CD4-positive, alpha-beta T cell treated with Interleukin-21 for 1 hour (primary cell): Measurements from ENCODE around the gene MACROD2.

Experiments
- DNase-seq: peaks from one replicate; pipeline ENCODE4 v3.0.0-alpha.2; 2020

MACROD2 gene

DNA sequence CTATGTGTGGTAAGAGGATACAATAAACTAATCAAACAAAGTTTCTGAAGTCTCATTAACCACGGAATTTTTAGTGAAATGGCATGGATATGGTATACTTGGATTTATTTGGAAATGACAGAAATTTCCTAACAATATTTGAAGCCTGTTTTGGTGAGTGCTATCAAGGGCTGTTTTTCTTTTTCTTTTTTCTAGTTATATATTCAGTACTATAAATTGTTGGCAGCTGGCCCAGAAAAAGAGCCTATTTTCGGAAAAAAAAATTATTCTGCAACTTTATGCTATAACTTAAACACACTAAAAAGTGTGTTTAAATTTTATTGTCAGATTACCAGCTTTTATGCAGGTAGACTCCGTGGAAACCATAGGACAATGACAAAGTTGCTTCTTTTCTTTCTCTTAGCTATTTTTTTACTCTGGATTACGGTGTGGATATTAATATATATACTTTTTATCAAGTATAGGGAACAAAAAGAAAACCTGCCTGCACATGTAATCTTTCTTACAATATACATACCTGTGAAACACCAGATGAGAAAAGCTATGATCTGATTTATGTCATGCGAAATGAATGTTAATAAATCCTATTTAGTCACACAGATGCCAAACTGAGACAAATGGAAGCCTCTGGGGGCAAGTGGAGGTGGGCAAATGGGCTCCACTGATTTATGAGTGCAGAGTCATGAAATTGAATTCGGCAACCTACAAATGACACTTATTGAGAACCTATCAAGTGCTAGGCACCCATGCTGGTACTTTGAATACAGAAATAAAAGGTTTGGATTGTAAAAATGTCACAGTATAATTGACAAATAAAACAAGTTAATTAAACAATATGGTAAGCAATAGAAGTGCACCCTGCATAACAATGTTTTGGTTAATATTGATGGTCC lies 1261.6 kb downstream of the MACROD2 start:
- DNase-seq: no peak

DNA sequence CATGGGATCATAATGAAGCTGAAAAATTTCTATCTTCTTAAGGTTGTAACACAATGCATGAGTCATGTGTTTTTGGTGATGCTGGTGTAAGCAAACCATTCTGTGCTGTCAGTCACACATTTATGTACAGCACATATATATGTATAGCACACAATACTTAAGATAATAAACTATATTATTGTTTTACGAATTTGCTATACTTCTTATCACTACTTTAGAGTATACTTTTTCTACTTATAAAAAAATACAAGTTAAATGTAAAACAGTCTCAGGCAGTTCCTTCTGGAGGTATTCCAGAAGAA lies 1262.2 kb downstream of the MACROD2 start:
- DNase-seq: no peak

DNA sequence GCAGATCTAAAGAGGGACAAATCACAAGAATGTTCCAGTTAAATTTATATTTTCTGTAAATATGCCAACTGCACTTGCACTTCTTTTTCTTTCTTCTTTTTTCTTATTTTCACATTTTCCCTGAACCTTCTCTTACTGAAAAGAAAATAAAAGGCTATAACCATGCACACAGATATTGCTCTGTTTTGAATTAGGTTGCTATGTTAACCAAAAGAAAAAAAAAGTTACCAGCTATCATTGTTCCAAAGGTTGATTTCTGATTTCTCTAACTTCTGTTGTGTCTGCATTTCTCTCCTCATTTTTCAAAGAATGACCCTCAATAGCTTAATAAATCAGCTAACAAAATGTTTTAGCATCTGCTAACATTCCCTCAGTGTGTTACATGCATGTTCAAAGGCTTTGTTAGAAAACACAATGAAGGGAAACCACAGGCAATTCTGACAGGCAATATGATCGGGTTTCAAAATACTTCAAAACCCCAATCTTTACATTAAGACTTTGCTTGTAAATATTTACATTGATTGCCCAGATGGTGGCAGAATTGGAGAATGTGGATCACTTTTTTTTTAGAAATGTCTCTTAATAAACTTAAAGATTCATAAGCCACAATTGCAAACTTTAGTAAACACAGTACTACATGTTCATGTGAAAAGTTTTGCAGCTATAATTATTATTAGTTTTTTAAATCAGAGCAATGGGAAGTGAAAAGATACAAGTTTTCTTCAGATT lies 1270.4 kb downstream of the MACROD2 start:
- no peak for DNase-seq

DNA sequence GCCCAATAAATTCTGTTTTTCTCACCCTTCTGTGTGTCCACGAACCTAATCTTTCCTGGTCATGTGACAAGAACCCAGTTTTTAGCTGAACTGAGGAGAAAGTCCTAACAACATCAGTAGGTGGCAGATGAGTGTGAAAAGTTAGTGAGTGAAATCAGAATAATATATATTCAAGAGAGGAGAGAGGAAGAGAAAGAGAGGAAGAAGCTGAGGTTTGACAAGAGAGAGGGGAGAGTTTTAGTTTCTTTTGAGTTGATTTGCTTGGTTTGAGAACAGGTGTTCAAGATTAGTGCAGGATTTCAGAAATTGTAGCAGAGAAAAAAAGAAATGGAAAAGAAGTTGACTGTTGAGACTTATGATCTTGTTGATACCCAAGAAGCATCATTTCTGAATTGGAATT lies 1272.6 kb downstream of the MACROD2 start:
- no peak for DNase-seq

DNA sequence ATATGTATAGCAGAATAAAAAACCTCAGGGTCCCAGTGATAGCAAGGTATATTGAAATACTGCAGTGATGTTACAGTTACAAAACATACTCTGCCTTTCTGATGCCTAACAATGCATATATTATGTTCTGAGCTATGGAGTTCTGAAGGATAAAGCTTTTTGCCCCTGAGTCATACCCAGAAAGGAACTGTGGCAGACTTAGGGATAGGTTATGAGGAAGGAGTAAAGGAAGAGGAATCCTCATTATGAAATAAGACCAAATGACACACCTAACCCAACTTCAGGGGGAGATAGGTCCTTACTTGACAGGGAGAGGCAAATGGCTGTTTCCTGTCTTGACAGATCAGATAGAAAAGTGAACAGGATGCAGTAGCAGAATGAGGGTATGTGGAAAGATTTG lies 1282.7 kb downstream of the MACROD2 start:
- DNase-seq: no peak

DNA sequence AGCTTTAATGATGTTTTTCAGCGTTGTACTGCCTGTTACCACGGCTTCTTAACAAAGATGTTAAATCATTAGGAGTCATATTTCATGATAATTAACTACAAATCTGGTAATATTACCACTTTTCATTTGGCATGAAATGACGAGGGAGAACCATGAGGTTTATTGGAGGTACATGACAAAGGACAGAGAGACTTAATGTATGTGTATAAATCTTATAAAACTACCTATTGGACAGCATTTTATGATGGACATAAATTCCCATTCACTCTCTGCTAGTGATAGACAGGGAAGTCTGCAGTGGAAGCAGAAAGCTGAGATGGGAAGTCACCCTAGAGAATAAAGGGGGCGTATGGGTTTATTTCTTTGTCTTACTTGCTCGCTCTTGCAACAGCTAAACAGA lies 1292.0 kb downstream of the MACROD2 start:
- DNase-seq: no peak

DNA sequence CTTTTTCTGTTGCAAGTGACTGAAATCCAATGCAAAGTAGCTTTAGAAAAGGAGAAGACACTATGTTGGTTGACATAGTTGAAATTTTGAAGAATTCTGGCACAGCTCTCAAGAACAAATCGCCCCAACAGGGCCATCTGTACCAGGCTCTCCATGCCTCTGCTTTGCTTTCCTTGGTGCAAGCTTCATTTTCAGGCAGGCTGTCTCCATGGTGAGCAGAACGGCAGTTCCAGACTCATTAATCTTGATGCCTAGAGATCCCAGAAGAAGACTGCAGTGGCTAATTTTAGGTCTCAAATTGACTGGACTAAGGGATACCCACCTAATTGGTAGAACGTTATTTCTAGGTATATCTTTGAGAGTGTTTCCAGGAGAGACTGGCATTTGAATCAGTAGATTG lies 1292.8 kb downstream of the MACROD2 start:
- no peak for DNase-seq

DNA sequence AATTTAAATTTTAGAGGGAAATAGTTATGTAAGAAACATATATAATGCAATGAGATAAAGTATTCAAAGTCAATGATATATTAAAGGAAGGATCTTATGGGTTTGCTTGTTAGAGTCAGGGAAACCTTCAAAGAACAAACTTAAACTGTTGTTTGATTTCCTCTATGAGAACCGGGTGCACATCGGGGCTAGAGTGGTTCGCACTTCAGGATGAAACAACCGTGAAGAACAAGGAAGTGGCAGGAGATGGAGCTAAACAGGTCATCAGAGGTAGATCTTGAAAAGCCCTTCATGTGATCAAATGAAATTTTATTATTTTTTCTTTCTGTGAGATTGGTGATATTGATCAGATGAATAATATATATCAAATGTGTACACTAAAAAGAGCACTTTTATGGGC lies 1294.0 kb downstream of the MACROD2 start:
- no peak for DNase-seq

DNA sequence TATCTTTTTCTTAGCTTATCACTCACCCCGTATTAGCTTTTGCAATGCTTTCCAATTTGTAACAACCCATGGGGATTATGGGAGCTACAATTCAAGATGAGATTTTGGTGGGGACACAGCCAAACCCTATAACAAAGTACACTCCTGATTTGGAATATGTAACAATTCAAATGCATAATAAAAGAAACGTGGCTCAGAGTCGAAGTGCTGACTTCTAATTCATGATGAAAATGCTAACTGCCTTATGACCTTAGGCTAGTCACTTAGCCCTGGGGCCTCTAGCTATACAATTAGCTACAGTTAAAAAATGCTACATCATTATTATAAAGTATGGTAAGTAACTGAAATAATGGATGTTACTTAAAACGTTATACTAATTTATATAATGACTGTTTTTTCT lies 1297.1 kb downstream of the MACROD2 start:
- no peak for DNase-seq

DNA sequence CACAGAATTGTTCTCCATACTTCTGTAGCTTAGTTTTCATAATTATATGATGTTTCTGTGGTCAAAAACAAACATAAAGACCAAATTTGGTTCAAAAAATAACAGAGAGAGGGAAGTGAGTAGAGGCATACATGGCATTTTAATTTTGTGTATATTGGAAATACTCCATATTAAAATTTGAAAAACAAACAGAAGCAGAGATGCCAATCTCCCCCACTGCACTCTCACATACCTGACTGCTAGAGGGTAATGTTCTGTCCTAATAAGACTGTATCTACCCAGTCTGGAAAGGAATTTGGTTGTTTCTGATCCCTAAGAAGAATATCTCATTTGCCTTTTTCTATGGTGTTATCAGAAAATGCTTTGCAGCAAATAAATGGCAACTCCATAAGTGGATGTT lies 1301.1 kb downstream of the MACROD2 start:
- DNase-seq: no peak

DNA sequence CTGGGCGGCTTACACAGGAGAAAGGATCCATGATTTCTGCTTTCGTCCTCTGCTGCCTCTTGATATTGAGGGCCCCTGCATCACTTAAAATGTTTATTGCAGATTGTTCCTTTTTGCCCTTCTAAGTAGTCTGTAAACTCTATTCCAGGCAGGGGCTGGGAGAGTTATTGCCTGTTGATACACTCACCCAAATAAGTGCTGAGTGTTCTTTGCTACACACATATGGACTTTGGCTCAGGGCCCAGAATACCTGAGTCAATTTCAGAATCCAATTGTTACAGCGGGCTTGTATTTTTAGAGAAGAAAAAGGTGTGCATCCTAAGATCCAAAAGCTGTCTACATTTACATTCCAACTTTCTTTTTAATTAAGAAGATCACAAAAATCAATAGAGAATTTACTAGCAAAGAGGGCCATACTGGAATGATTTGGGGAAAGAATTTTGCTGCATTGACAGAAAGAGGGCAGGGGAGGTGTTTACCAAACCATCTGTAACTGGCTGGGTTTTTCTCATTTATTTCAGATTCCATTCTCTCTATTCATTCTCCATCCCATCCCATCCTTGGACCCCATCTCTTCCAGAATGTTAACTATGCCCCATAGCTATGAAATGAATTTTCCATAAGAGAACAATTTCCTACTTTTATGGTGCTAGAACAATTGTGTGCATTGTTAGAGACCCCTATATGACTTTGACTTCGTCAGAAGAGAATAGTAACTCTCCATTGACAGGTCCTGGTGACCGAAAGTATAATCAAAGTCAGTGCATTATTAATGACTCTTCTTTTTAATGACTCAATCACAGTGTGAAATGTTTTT lies 1302.0 kb downstream of the MACROD2 start:
- DNase-seq: no peak

DNA sequence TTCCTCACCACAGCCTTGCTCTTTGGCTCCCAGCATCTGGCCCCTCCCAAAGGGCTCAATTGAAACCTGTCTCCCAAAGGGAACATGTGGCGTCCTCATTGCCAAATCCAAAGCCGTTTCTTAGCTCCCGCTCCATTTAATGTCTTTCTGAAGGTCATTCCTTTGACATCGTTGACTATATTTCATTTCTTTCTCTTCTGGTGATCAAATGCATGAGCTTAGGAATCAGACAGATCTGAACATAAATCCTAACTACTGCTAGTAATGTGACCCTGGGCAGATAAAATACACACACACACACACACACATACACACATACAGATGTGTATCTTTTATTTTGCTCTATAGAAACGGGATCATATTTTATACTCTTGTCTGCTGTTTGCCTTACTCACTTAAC lies 1306.8 kb downstream of the MACROD2 start:
- no peak for DNase-seq

DNA sequence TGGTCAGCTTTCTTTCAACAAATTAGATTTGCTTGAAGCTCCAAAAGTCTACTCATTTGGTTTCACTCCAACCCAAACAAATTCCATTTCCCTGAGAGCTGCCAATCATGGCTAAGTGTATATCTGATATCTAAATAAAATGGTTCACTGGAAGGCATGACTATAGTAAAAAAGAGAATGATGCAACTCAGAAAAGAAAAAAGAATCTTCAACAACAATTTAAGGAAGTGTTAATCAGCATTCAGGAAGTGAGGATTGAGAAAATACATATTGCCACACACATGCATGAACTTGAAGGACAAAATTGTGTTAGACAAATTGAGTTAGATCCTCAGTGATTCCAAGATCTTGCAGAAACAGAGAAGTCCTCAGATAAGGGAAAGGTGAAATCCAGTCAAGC lies 1315.0 kb downstream of the MACROD2 start:
- no peak for DNase-seq

DNA sequence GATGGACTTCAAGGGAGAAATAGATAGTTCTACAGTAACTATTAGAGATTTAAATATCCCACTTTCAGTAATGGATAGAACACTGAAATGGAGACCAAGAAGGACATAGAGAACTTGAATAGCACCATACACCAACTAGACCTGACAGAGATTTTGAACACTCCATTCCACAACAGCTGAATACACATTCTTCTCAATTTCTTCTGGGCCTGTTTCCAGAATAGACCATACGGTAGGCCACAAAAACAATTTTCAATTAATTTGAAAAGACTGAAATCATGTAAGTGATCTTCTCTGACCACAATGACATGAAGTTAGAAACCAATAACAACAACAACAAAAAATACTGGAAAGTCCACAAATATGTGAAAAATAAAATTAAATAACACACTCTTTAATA lies 1321.2 kb downstream of the MACROD2 start:
- DNase-seq: no peak

DNA sequence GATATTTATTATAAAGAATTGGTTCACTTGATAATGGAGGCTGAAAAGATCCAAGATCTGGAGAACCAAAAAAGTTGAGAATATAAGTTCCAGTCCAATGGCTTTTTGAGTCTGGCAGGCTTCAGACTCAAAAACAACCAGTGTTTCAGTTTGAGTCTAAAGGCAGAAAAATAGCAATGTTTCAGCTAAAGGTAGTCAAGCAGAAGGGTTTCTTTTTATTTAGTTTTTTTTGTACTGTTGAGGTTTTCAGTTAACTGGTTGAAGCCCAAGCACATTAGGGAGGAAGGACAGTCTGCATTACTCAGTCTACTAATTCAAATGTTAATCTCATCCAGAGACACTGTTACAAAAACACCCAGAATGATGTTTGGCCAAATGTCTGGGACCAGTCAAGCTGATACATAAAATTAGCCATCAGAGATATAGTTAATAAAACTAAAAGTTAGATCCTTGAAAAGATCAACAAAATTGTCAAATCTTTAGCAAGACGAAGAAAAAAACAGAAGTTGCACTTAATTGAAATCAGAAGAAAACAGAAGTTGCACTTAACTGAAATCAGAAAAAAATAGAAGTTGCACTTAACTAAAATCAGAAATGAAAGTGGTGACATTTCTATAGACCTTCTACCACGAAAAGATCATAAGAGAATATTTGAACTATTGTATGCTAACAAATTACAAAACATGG lies 1322.4 kb downstream of the MACROD2 start:
- DNase-seq: no peak

DNA sequence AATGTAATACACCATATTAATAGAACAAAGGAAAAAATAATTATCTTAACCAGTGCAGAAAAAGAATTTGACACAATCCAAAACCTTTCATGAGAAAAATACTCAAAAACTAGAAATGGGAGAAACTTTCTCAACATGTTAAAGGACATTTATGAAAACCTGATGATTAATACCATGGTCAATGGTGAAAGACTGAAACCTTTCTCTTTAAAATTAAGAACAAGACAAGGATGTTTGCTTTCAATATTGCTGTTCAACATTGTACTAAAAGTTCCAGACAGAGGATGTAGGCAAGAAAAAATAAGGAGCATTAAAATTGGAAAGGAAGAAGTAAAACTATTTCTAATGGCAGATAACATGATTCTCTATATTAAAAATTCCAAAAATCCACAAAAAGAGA lies 1323.4 kb downstream of the MACROD2 start:
- no peak for DNase-seq

DNA sequence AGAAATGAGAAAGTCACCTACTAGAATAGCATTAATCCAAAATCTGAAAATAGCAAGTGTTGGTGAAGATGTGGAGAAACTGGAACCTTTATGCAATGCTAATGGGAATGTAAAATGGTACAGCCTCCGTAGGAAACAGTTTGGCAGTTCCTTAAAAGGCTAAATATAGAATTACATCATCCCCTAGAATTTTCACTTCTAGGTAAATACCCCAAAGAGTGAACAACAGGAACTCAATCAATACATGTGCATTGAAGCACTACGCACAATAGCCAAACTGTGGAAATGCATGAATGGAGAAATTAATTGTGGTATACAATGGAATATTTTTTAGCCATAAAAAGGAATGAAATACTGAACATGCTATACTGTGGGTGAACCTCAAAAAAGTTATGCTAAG lies 1324.1 kb downstream of the MACROD2 start:
- DNase-seq: no peak

DNA sequence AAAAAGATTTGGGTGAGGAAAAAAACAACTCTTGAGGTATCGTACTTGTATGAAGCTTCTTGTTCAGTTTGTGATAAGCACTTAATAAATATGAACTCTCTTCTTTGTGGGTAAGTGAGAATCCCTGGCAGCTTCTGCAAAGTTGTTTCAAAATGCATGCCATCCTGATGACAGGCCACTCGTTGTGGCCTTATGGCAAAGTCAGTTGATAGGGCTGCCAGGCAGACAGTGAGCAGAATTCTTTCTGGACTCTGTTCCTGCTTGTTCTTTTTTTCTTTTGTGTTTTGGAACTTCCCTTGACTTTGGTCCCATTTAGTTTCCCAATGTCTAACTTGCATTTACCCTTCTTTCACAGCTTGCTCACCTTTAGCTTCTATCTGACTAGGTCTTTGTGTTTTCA lies 1325.6 kb downstream of the MACROD2 start:
- no peak for DNase-seq

DNA sequence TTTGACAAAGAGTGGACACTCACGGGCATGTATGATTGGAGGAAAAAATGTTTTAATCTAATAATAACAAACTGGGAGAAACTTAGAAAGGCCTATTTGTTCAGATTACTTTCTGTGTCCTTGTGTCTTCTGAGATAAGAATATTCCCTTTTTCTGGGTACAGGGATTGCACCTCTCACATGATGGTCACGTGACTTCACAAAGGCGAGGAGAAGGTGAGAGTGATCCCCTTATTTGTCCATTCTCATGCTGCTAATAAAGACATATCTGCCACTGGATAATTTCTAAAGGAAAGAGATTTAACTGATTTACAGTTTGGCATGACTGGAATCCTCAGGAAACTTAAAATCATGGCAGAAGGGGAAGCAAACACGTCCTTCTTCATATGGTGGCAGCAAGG lies 1331.8 kb downstream of the MACROD2 start:
- no peak for DNase-seq

DNA sequence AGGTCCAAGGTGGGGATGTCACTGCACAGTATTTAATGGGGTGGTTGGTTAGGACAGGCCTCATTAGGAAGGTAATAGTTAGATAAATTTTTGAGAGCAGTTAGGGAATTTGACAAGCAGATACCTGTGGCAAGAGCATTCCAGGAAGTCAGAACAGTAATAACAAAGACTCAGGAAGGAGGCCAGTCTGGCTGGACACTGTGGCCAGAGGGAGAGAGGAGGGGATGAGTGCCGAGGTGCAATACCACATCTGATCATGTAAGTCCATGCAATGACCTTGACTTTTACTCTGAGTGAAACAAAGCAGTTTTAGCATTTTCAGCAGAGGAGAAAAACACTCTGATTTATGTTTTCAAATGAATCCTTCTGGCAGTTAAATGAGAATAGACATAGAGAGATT lies 1332.8 kb downstream of the MACROD2 start:
- DNase-seq: no peak

DNA sequence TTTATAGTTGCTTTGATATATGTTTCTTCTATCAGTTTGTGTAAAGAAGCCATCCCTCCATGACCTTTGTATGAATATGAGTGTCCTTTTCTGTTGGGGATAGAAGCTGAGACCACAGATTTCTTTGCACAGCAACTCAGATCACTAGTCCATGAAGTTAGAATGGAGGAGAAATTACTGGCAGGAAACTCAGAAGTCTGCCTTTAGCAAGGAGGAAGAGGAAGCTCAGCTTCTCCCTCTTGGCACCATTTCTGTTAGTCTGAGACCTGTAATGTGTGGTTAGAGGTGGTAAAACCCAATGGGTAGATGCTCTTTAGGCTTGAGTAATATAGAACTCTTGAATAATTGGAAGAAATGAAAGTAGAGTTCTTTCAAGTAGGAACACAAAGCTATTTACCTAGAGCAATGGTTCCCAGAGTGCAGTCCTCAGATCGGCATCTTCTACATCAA lies 1337.4 kb downstream of the MACROD2 start:
- no peak for DNase-seq

DNA sequence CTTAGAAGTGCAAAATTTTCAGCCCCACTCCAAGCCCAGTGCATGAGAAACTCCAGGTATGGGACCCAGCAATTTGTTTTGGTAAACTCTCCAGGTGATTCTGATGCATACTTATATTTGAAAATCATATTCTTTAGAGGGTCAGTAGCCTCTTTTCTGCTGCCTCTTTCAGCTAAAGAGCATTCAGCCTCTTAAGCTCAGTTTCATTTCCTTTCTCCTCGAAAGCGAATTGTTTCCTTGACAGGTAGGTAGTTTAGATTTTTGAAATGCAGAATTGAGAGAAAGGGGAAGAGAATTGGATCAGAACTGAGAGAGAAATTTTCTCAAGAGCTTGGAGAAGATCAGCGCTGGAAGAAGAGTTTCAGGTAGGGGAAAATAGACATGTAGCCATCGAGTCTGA lies 1337.9 kb downstream of the MACROD2 start:
- DNase-seq: no peak

DNA sequence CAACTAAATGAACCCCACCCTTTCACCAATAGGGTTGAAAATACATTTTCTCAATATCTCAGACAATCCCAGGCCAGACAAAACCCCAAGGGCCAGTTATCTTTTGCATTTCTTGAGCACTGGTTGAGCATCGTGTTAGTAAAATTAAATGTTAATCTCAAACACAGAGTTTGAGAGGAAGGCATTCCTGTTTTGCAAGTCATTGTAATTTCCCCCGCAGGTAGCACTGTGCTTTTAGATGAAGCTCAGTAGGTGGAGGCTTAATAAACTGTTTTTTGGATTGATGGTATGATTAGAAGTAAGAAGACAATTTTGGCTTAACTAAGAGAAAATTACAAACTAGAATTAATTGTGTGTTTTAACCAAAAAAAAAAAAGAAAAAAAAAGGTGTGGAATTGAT lies 1340.7 kb downstream of the MACROD2 start:
- DNase-seq: no peak
